Brain microvascular endothelial cell (primary cell): ENCODE data around the gene C1QTNF7.

Source experiments
- DNase-seq: peaks from one replicate; pipeline ENCODE4 v3.0.0-alpha.2; 2020
- H3K27ac ChIP-seq: fragments of 250-450 bp; sonication (Bioruptor Pico); 2 replicates; pipeline ENCODE4 v1.5.1; 2020; ENCODE audit warnings: mild to moderate bottlenecking, moderate library complexity
- H3K27me3 ChIP-seq: fragments of 250-450 bp; sonication (Bioruptor Pico); replicated peaks from 2 replicates; pipeline ENCODE4 v1.5.1; 2020; ENCODE audit warnings: mild to moderate bottlenecking
- H3K36me3 ChIP-seq: fragments of 250-450 bp; sonication (Bioruptor Pico); replicated peaks from 2 replicates; pipeline ENCODE4 v1.5.1; 2020; ENCODE audit warnings: mild to moderate bottlenecking
- H3K4me3 ChIP-seq: 2 replicates; pipeline ENCODE4 v1.5.1; 2011; ENCODE audit warnings: low read depth, mild to moderate bottlenecking, control low read depth, low read length, moderate library complexity
- CTCF ChIP-seq: IDR thresholded peaks from 2 replicates; pipeline ENCODE4 v1.5.1; 2011; ENCODE audit warnings: low read depth, mild to moderate bottlenecking, moderate library complexity, low read length, control low read depth, inconsistent platforms; ENCODE audit errors: missing control alignments
- in situ Hi-C: cut with HindIII; loops from 2 replicates; pipeline ENCODE4 v1.10.0; 2017; ENCODE audit warnings: low sequenced_read_pairs, low pct_ligation_motif_present

C1QTNF7 gene

GRCh38 chr4:15398732-15399131 lies 29.1 kb upstream of the C1QTNF7 start:
- H3K4me3 ChIP-seq, result no peak overlapping the region
- no peak for TF ChIP-seq CTCF
- H3K36me3 ChIP-seq, result no peaks in the 10 kb centered on the region
- DNase-seq, result no peak
- in situ Hi-C loops, result no loop called here
- H3K27ac ChIP-seq, result no peak overlapping the region
- H3K27me3 ChIP-seq, result no peaks in the 10 kb centered on the region

GRCh38 chr4:15400226-15400625 lies 27.6 kb upstream of the C1QTNF7 start:
- TF ChIP-seq CTCF, result no peak
- in situ Hi-C loops, result no loop called here
- DNase-seq, result no peak
- Histone ChIP-seq H3K36me3 (no peaks in the 10 kb centered on the region), H3K27me3 (no peaks in the 10 kb centered on the region), H3K27ac (peak overlapping the region; percentile 37), H3K4me3 (no peak overlapping the region)

DNA sequence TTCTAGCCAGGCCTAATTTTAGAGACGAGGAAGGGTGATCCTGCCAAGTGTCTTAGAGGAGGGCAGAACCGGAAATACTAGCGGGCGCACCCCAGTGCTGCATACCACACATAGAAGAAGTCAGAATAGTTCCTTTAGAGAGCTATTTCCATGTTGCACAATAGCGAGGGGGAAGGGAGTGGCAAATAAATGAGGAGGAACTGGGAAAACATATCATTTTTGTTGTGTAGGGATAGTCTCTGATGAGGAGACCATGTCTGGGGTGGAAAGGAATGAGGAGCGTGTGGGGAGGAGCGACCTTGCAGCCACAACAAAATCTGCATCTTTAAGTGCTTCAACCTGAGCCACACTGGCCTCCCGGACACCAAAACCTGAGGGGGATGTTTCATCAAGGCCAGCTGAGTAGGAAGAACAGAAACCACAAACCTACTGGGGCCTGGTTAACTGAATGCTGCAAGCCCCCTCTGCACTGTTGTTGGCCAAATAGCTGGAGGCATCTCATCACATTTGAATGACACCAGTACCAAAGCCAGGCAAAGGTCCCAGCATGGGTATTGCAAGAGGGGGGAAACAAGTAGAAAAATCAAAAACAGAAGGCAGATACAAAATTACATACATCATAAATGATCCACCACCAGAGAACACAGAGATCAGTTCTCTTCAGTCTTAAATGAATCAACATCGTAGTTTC lies 26.7 kb upstream of the C1QTNF7 start:
- no peak overlapping the region for H3K4me3 ChIP-seq
- H3K27me3 ChIP-seq, result no peaks in the 10 kb centered on the region
- in situ Hi-C loops, result no loop called here
- no peaks in the 10 kb centered on the region for H3K36me3 ChIP-seq
- no peak for TF ChIP-seq CTCF
- no peak overlapping the region for H3K27ac ChIP-seq
- peak; percentile 61 for DNase-seq

DNA sequence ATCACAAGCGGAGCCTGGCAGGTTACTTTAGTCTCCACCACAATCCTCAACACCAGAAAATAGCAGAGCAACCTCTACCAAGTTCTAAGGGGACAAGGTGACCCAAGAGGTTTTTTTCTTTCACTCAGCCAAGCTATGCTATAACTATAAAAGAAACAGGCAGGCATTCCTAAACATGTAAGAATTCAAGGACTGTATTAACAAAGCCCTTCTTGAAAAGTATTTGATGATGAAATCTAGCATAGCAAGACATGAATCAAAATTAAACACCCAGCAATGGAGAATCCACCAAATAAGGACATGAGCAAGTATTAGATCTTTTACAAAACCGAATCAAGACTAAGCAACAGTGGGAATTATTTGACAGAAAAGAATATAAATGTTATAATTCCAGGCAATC lies 25.7 kb upstream of the C1QTNF7 start:
- no peak for DNase-seq
- in situ Hi-C loops, result no loop called here
- TF ChIP-seq CTCF, result no peak
- H3K27me3 ChIP-seq, result no peaks in the 10 kb centered on the region
- no peak overlapping the region for H3K4me3 ChIP-seq
- H3K36me3 ChIP-seq, result no peaks in the 10 kb centered on the region
- H3K27ac ChIP-seq, result peak overlapping the region; percentile 4

GRCh38 chr4:15402974-15403373 lies 24.9 kb upstream of the C1QTNF7 start:
- H3K27ac ChIP-seq, result no peak overlapping the region
- H3K36me3 ChIP-seq, result no peaks in the 10 kb centered on the region
- DNase-seq, result no peak
- no peak for TF ChIP-seq CTCF
- in situ Hi-C loops, result no loop called here
- no peaks in the 10 kb centered on the region for H3K27me3 ChIP-seq
- H3K4me3 ChIP-seq, result no peak overlapping the region

GRCh38 chr4:15405018-15405417 lies 22.8 kb upstream of the C1QTNF7 start:
- in situ Hi-C loops, result no loop called here
- no peak for DNase-seq
- H3K36me3 ChIP-seq, result no peaks in the 10 kb centered on the region
- H3K27ac ChIP-seq, result no peak overlapping the region
- TF ChIP-seq CTCF, result no peak
- H3K4me3 ChIP-seq, result no peak overlapping the region
- H3K27me3 ChIP-seq, result no peaks in the 10 kb centered on the region
